Spinal cord (tissue), 10 donors: ENCODE results near the gene USF1. TPM values are rescaled to one million over a fixed set of nuclear protein-coding genes. Genes with fewer than 3 reads are reported as not detected.

Experiments
- DNase-seq, 6 donors: peaks; one replicate each; pipeline versions ENCODE4 v3.0.0 to v3.0.0-alpha.2; 2013 to 2015; ENCODE audit warnings: low spot score in 6 of 6, low read depth in 4 of 6
- H3K27ac ChIP-seq: one replicate; pipeline ENCODE4 v1.5.1; 2013; ENCODE audit warnings: low read depth, low read length, control low read depth
- H3K27me3 ChIP-seq: one replicate; pipeline ENCODE4 v1.6.1; 2013; ENCODE audit warnings: low read length; ENCODE audit not compliant: control insufficient read depth, insufficient read depth
- H3K36me3 ChIP-seq: one replicate; pipeline ENCODE4 v1.6.1; 2013; ENCODE audit warnings: low read length; ENCODE audit not compliant: control insufficient read depth, insufficient read depth
- H3K4me1 ChIP-seq: one replicate; pipeline ENCODE4 v1.6.1; 2013; ENCODE audit warnings: low read length; ENCODE audit not compliant: control insufficient read depth, insufficient read depth
- H3K4me3 ChIP-seq: one replicate; pipeline ENCODE4 v1.5.1; 2013; ENCODE audit warnings: low read depth, low read length, control low read depth
- H3K9me3 ChIP-seq: one replicate; pipeline ENCODE4 v1.6.1; 2013; ENCODE audit warnings: low read length; ENCODE audit not compliant: control insufficient read depth, insufficient read depth
- WGBS: methylation state at CpG from one replicate; pipeline ENCODE4 v1.1.5; 2013; ENCODE audit warnings: missing lambda C conversion rate; ENCODE audit not compliant: insufficient coverage; 5-methylcytosine and 5-hydroxymethylcytosine counted together
- polyA plus RNA-seq, 2 donors: library from polyadenylated mRNA; unstranded; fragments of 120-200 nt; gene quantifications; one replicate each; pipeline ENCODE4 v1.2.1, GENCODE V29; 2013; ENCODE audit not compliant: insufficient read length in 2 of 2
- total RNA-seq, 2 donors: library from RNA; depleted of rRNA in 1 of 2; stranded (reverse); fragments of 120-200 nt in 1 of 2; fragments of >200 nt in 1 of 2; gene quantifications; one replicate each; pipeline versions ENCODE4 v1.2.3 to v1.2.4, GENCODE V29; 2013 to 2014
- donor health status: healthy.

The USF1 gene
- total and polyA plus RNA-seq, 4 donors: 67.1 to 93.7 (median 83.2) TPM

- DNase-seq: no peak
- Histone ChIP-seq H3K27me3 (no peaks in the 10 kb centered on the region), H3K27ac (no peak overlapping the region), H3K9me3 (no peaks in the 10 kb centered on the region), H3K36me3 (no peaks in the 10 kb centered on the region), H3K4me1 (no peaks in the 10 kb centered on the region), H3K4me3 (no peak overlapping the region)
- 47% methylated on average over 4 of the region's 5 CpGs for WGBS
Observed at GRCh38 chr1:161080441-161081405, 34.9 kb upstream of the USF1 start.

GRCh38 chr1:161079436-161080110 is 33.8 kb upstream of the USF1 start:
- 57% methylated on average over 39 of the region's 41 CpGs for WGBS

GRCh38 chr1:161077426-161077825 is 31.6 kb upstream of the USF1 start:
- WGBS: 56% methylated on average over 8 of the region's 9 CpGs
- Histone ChIP-seq H3K36me3 (no peaks in the 10 kb centered on the region), H3K9me3 (no peaks in the 10 kb centered on the region), H3K27ac (no peak overlapping the region), H3K27me3 (no peaks in the 10 kb centered on the region), H3K4me3 (no peak overlapping the region), H3K4me1 (no peaks in the 10 kb centered on the region)
- DNase-seq: no peak

More at GRCh38 chr1:161079436-161080110, 33.8 kb upstream of the USF1 start:
- Histone ChIP-seq H3K4me1 (no peaks in the 10 kb centered on the region), H3K27me3 (no peaks in the 10 kb centered on the region), H3K4me3 (no peak overlapping the region), H3K27ac (no peak overlapping the region), H3K36me3 (no peaks in the 10 kb centered on the region), H3K9me3 (no peaks in the 10 kb centered on the region)
- DNase-seq: no peak

- H3K9me3 ChIP-seq: no peaks in the 10 kb centered on the region
- no peaks in the 10 kb centered on the region for H3K27me3 ChIP-seq
- H3K36me3 ChIP-seq: no peaks in the 10 kb centered on the region
- no peak for DNase-seq
- H3K27ac ChIP-seq: no peak overlapping the region
- no peaks in the 10 kb centered on the region for H3K4me1 ChIP-seq
- no peak overlapping the region for H3K4me3 ChIP-seq
Observed at GRCh38 chr1:161076410-161076809, 30.6 kb upstream of the USF1 start.

- Histone ChIP-seq H3K27me3 (no peaks in the 10 kb centered on the region), H3K9me3 (no peaks in the 10 kb centered on the region), H3K36me3 (no peaks in the 10 kb centered on the region), H3K27ac (no peak overlapping the region), H3K4me3 (no peak overlapping the region), H3K4me1 (no peaks in the 10 kb centered on the region)
- 87% methylated on average over 9 of the region's 12 CpGs for WGBS
- no peak for DNase-seq
Observed at GRCh38 chr1:161074676-161075368, 29.0 kb upstream of the USF1 start.

- Histone ChIP-seq H3K27ac (no peak overlapping the region), H3K4me3 (no peak overlapping the region), H3K36me3 (no peaks in the 10 kb centered on the region), H3K4me1 (no peaks in the 10 kb centered on the region), H3K27me3 (no peaks in the 10 kb centered on the region), H3K9me3 (no peaks in the 10 kb centered on the region)
- no peak for DNase-seq
- WGBS: 90% methylated on average over 5 of the region's 7 CpGs
Observed at GRCh38 chr1:161073474-161074121, 27.8 kb upstream of the USF1 start.

- no peaks in the 10 kb centered on the region for H3K4me1 ChIP-seq
- no peak for DNase-seq
- 62% methylated on average over 19 of the region's 19 CpGs for WGBS
- no peaks in the 10 kb centered on the region for H3K36me3 ChIP-seq
- H3K4me3 ChIP-seq: no peak overlapping the region
- no peaks in the 10 kb centered on the region for H3K9me3 ChIP-seq
- no peak overlapping the region for H3K27ac ChIP-seq
- no peaks in the 10 kb centered on the region for H3K27me3 ChIP-seq
Observed at GRCh38 chr1:161072751-161073449, 27.1 kb upstream of the USF1 start.

GRCh38 chr1:161071886-161072371 is 26.2 kb upstream of the USF1 start:
- no peaks in the 10 kb centered on the region for H3K9me3 ChIP-seq
- WGBS: 78% methylated on average over 9 of the region's 9 CpGs
- no peak overlapping the region for H3K27ac ChIP-seq
- no peaks in the 10 kb centered on the region for H3K27me3 ChIP-seq
- DNase-seq: peak in 1 of 6 donors; percentile 11
- H3K36me3 ChIP-seq: no peaks in the 10 kb centered on the region
- no peak overlapping the region for H3K4me3 ChIP-seq
- no peaks in the 10 kb centered on the region for H3K4me1 ChIP-seq

GRCh38 chr1:161070761-161071160 is 25.0 kb upstream of the USF1 start:
- no peak for DNase-seq
- no peaks in the 10 kb centered on the region for H3K4me1 ChIP-seq
- no peaks in the 10 kb centered on the region for H3K27me3 ChIP-seq
- 80% methylated on average over 3 of the region's 4 CpGs for WGBS
- no peaks in the 10 kb centered on the region for H3K9me3 ChIP-seq
- no peak overlapping the region for H3K27ac ChIP-seq
- no peaks in the 10 kb centered on the region for H3K36me3 ChIP-seq
- no peak overlapping the region for H3K4me3 ChIP-seq
